Loucy (cell line): ENCODE data around the gene SSH2.

Experiments used
- H2AFZ ChIP-seq: fragments of 200-600 bp; sonication (generic); 2 replicates; pipeline ENCODE4 v1.6.0; 2016; ENCODE audit warnings: antibody characterized with exemption, mild to moderate bottlenecking, low read length, moderate library complexity
- H3F3A ChIP-seq: fragments of 200-600 bp; 2 replicates; pipeline ENCODE4 v1.6.0; 2016; ENCODE audit warnings: antibody characterized with exemption, low read depth, mild to moderate bottlenecking
- H3K27me3 ChIP-seq: fragments of 200-600 bp; sonication (generic); 2 replicates; pipeline ENCODE4 v1.6.1; 2014; ENCODE audit warnings: low read length, mild to moderate bottlenecking; ENCODE audit not compliant: insufficient read depth, poor library complexity, severe bottlenecking
- H3K36me3 ChIP-seq: fragments of 200-600 bp; sonication (generic); 2 replicates; pipeline ENCODE4 v1.6.1; 2016; ENCODE audit warnings: low read length; ENCODE audit not compliant: insufficient read depth
- H3K4me1 ChIP-seq: fragments of 200-600 bp; sonication (generic); 2 replicates; pipeline ENCODE4 v1.5.1; 2014; ENCODE audit warnings: low read length, mild to moderate bottlenecking; ENCODE audit not compliant: insufficient read depth, poor library complexity, severe bottlenecking
- H3K4me2 ChIP-seq: fragments of 200-600 bp; sonication (generic); 2 replicates; pipeline ENCODE4 v1.6.0; 2014; ENCODE audit warnings: antibody characterized with exemption, low read length, low read depth, mild to moderate bottlenecking; ENCODE audit not compliant: poor library complexity, severe bottlenecking
- H3K4me3 ChIP-seq: fragments of 200-600 bp; sonication (generic); 2 replicates; pipeline ENCODE4 v1.5.1; 2014; ENCODE audit warnings: low read length, mild to moderate bottlenecking, mixed read lengths; ENCODE audit not compliant: poor library complexity, severe bottlenecking
- H3K79me2 ChIP-seq: fragments of 200-600 bp; sonication (generic); 2 replicates; pipeline ENCODE4 v1.6.1; 2014; ENCODE audit warnings: low read length; ENCODE audit not compliant: insufficient read depth
- H3K9ac ChIP-seq: fragments of 200-600 bp; sonication (generic); 2 replicates; pipeline ENCODE4 v1.6.0; 2014; ENCODE audit warnings: mild to moderate bottlenecking, low read depth, low read length, moderate library complexity; ENCODE audit not compliant: poor library complexity, severe bottlenecking
- H3K9me2 ChIP-seq: fragments of 200-600 bp; sonication (generic); replicated peaks from 2 replicates; pipeline ENCODE4 v1.6.1; 2016; ENCODE audit warnings: low read depth, low read length, mixed read lengths
- H3K9me3 ChIP-seq: fragments of 200-600 bp; sonication (generic); 2 replicates; pipeline ENCODE4 v1.6.1; 2014; ENCODE audit warnings: mild to moderate bottlenecking, antibody characterized with exemption, low read length, low read depth; ENCODE audit not compliant: insufficient read depth
- H4K20me1 ChIP-seq: fragments of 200-600 bp; sonication (generic); 2 replicates; pipeline ENCODE4 v1.6.0; 2014; ENCODE audit warnings: antibody characterized with exemption, low read length, mild to moderate bottlenecking; ENCODE audit not compliant: insufficient read depth, poor library complexity, severe bottlenecking
- EZH2phosphoT487 ChIP-seq: fragments of 200-600 bp; IDR thresholded peaks from 2 replicates; pipeline ENCODE4 v1.6.1; 2018; ENCODE audit warnings: antibody characterized with exemption, mild to moderate bottlenecking, moderate library complexity, borderline replicate concordance
- TF ChIP-seq, protein P1 (sequence below): fragments of 200-600 bp; sonication (generic); conservative IDR thresholded peaks from 2 replicates; pipeline ENCODE4 v1.5.1; 2014; ENCODE audit warnings: mild to moderate bottlenecking, antibody characterized with exemption, low read length

SSH2 gene

DNA sequence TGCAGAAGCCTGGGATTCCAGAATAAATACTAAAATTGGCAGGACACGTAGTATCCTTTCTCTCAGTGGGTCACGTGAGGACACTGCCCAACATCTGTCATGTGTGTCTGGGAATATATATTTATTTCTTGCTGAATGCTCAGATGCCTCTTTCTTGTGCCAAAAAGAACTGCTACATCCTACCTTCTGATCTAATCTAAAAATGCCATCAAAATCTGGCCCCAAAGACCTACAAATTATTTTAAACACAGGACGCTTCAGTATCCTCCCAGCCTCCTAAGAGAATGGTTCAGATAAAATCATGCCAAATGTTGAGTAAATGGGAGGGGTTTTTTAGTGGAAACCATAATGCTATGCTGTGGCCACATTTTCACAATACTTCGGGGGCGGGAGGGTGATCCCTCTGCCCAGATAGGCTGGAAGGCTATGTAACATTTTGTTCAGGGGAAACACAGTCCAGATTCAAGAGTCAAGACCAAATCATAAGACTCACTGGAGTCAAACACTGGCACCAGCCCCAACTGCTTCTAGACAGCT lies 284.4 kb downstream of the SSH2 start:
- Histone ChIP-seq H3K4me2 (no peak overlapping the region), H3K27me3 (no peaks in the 10 kb centered on the region), H4K20me1 (no peaks in the 10 kb centered on the region), H3K9me3 (no peaks in the 10 kb centered on the region), H2AFZ (no peak overlapping the region), H3K79me2 (no peaks in the 10 kb centered on the region), H3K36me3 (peaks cover 13% of the 10 kb centered on the region; the same call in 1 of the 2 replicates), H3K9me2 (no peaks in the 10 kb centered on the region), H3K9ac (no peak overlapping the region), H3K4me3 (no peak overlapping the region), H3F3A (no peaks in the 10 kb centered on the region), H3K4me1 (peaks cover 14% of the 10 kb centered on the region)
- TF ChIP-seq, protein P1, sequence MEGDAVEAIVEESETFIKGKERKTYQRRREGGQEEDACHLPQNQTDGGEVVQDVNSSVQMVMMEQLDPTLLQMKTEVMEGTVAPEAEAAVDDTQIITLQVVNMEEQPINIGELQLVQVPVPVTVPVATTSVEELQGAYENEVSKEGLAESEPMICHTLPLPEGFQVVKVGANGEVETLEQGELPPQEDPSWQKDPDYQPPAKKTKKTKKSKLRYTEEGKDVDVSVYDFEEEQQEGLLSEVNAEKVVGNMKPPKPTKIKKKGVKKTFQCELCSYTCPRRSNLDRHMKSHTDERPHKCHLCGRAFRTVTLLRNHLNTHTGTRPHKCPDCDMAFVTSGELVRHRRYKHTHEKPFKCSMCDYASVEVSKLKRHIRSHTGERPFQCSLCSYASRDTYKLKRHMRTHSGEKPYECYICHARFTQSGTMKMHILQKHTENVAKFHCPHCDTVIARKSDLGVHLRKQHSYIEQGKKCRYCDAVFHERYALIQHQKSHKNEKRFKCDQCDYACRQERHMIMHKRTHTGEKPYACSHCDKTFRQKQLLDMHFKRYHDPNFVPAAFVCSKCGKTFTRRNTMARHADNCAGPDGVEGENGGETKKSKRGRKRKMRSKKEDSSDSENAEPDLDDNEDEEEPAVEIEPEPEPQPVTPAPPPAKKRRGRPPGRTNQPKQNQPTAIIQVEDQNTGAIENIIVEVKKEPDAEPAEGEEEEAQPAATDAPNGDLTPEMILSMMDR: no peak
- TF ChIP-seq EZH2phosphoT487: no peak

DNA sequence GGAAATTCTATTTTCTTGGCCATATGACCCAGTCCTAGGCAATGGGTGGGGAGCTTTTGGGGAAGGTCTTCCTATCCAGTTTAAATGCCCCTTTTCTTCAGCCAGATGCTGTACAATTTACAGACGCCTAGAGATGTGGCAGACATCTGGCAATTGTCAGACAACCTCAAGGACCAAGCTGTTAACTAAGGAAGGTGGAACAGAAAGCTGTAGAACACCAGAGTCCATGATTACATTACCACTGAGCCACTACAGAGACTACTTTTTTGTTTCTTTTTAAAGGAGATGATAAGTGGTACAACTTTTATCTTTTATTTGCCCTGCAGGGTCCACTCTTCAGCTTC lies 286.2 kb downstream of the SSH2 start:
- no peaks in the 10 kb centered on the region for H3K79me2 ChIP-seq
- H2AFZ ChIP-seq: no peak overlapping the region
- H3K9me2 ChIP-seq: no peaks in the 10 kb centered on the region
- no peak overlapping the region for H3K9ac ChIP-seq
- H3K27me3 ChIP-seq: no peaks in the 10 kb centered on the region
- H3K4me1 ChIP-seq: peaks cover 31% of the 10 kb centered on the region
- no peak overlapping the region for H3K4me3 ChIP-seq
- H3K4me2 ChIP-seq: no peak overlapping the region
- no peaks in the 10 kb centered on the region for H4K20me1 ChIP-seq
- TF ChIP-seq, protein P1: no peak
- no peak for TF ChIP-seq EZH2phosphoT487
- H3K9me3 ChIP-seq: no peaks in the 10 kb centered on the region
- H3F3A ChIP-seq: 0 out of 2 replicates have a peak, but pooled peaks cover 1% of the 10 kb centered on the region
- H3K36me3 ChIP-seq: peaks cover 8% of the 10 kb centered on the region; the same call in 1 of the 2 replicates

- no peaks in the 10 kb centered on the region for H3K27me3 ChIP-seq
- H3K36me3 ChIP-seq: no peaks in the 10 kb centered on the region
- H3K9ac ChIP-seq: no peak overlapping the region
- 0 out of 2 replicates have a peak, but pooled peaks cover 2% of the 10 kb centered on the region for H3F3A ChIP-seq
- H3K79me2 ChIP-seq: no peaks in the 10 kb centered on the region
- no peaks in the 10 kb centered on the region for H3K9me2 ChIP-seq
- H3K4me1 ChIP-seq: peaks cover 33% of the 10 kb centered on the region
- no peak overlapping the region for H3K4me3 ChIP-seq
- no peaks in the 10 kb centered on the region for H3K9me3 ChIP-seq
- no peak overlapping the region for H2AFZ ChIP-seq
- no peaks in the 10 kb centered on the region for H4K20me1 ChIP-seq
- no peak overlapping the region for H3K4me2 ChIP-seq
- TF ChIP-seq EZH2phosphoT487: no peak
- TF ChIP-seq, protein P1: no peak
Measured at GRCh38 chr17:29642171-29642611, 287.8 kb downstream of the SSH2 start.
